HG02798 (cell line): ENCODE data around the gene SNAPC1.

Experiments used
- ATAC-seq: cut with Tn5 transposase; IDR thresholded peaks from one replicate; pipeline ENCODE4 v1.9.1; 2021; ENCODE audit warnings: mild to moderate bottlenecking; ENCODE audit not compliant: unreplicated experiment, poor library complexity

Gene SNAPC1

DNA sequence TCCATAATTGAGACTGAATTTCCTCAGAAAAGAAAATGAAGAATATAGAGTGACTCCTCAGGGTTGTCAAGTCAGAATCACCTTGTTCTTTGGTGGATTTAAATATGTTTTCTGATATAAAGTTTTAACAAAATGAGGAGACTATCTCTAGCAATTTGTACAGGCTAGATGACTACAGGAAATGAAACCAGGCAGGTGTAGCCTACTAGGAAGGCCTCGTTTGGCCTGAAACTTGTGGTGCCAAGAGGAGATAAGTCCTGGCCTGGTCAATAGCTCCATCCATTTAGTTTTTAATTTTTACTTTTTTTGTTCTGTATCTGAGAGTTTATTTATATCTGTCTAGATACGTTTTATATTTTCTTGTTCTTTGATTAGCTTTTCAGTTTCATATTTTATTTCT, 41.5 kb downstream of the SNAPC1 start:
- ATAC-seq = no peak

DNA sequence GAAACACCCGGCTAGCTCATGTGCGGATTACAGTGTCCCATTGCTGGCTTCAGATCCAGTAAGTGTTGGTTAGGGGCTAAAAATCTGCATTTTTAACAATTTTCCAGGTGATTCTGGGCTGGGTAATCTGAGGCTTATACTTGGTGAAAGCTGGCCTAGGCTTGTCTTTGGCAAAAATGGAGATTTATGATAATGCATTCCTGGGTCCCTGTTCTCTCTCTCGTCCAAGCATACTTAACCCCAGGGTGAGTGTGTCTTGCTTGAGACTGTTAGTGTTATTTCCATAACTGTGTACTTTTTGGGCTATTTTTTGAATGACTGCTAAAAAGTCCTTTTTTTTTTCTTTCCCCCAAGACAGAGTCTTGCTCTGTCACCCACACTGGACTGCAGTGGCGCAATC, 43.2 kb downstream of the SNAPC1 start:
- ATAC-seq = no peak

DNA sequence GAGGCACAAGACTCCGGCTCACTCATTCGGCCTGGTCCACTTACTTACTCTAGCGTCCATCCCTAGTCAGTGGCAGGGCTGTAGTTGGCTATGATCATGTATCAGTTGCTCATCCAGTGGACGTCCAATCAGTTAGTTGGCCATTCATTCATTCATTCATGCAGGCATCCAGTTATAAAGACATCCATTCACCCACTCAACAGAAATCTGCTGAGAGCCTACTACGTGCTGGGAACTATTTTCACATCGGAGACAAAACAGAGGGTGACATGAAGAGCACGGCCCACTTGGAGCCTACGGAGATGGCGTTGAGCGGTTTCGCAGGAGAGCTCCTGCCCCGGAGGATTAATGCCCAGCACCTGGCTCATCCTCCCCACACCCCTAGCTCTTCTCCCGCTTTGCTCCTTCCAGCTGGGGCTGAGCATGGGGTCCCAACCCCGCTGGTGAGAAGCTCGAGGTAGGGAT, 49.7 kb downstream of the SNAPC1 start:
- ATAC-seq = no peak

DNA sequence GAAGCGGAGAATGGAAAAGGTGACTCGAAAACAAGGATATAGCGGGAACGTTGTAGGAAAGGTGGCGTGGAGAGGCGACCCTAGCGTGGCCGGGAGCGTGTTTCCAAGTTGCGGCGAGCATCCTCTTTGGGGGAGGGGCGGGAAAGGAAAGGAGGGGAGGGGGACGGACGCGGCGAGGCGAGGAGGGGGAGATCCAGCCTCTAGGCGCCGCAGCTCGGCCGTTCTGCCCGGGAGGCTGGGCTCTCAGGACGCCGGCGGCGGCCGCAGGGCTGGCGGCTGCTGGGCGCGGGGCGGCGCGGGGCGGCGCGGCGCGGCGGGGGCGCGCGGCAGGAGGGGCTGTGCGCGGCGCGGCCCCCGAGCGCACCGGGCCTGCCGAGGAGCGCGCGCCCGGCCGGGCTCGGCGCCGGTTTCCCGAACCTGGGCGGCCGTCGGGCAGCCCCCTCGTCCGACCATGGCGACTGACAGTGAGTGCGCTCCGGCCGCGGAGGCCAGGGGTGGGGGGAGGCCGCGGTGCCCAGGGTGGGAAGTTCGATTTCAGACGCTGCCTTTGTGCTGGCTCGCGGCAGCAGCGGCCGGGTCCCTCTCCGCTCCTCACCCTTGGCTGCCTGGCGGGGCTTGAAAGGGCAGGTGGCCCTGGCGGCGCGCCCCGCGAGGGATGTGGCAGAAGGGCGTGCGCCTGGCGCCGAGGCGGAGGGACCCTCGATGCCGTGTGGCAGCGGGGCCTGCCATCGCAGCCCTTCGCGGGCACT, 50.3 kb downstream of the SNAPC1 start, which contains the start of gene SYT16:
Gene SYT16 (plus strand): TSS at position 357 of the 749 bp plus-strand sequence.
- ATAC-seq = no peak

DNA sequence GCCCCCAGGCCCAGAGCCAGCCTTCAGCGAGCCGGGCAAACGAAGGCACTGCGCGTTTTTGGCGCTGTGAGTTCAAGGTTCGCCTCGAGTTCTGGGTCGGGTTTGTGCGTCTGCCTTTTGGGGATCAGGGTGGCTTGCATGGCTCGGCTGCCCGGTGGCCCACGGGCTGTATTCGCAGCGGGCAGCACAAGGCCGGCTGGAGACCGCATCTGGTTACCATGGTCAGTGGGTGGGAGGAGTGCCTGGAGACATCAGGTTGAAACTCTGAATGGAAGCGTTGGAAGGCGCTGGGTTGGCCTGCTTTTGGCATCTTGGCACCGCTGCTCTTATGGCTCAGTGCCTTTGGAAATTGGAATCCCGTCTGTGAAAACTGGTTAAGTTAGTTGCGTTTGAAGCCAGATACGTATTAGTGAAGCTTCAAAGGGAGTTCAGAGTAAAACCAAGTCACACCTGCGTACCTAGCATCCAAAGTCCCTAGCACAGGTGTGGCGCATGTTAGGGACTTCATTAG, 50.9 kb downstream of the SNAPC1 start:
- no peak for ATAC-seq

DNA sequence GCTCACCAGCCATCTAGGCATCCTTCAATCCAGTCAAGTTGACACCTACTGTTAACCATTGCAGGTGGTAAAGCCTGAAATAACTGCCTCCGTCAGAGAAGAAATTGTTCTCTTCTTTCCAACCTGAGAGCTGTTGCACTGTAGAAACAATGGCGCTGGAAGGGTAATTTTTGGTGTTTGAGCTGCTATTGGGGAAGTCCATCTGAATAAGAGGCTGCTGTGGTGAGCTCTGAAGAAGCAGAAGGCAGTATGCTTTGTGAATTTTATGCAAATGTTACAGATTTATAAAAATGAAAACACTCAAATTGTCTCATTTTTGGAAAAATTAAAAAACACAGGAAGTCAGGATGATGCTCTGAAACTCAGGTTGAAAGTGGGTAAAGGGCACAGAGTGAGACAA, 60.2 kb downstream of the SNAPC1 start:
- ATAC-seq = no peak

DNA sequence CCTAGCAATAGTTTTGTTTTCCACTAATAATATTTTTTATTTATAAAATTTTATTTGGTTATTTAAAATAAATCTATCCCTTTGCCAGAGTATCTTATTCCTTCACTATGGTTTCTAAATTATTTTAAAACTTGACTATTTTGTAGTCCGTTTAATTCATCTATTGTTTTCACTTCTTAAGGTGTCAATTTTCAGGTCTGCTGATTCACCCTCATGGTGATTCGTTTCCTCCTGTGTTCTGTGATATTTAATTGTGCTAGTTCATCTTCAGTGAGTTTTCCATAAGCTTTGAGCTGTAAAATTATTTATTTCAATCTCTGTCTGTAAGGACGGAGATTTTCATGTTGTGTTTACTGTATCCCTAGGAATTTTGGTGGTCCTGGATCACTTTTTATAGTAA, 70.6 kb downstream of the SNAPC1 start:
- ATAC-seq = no peak

DNA sequence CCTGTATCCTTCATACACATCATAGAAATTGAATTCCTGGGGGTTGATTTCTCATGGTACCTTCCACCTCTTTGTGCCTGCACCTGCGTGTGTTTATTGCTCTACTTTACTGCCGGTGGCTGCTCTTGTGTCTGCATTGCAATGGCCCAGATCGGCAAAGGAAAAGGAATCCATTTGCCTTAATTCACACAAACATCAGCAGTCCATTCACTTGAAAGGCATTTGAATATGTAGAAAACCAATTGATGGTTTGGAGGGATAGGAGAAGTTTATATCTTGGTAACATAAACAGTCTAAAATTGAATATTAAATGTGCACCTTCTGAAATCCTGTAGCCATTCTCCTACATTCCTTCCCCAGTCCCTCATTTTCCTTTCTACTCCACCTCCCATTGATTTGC, 74.0 kb downstream of the SNAPC1 start:
- no peak for ATAC-seq

DNA sequence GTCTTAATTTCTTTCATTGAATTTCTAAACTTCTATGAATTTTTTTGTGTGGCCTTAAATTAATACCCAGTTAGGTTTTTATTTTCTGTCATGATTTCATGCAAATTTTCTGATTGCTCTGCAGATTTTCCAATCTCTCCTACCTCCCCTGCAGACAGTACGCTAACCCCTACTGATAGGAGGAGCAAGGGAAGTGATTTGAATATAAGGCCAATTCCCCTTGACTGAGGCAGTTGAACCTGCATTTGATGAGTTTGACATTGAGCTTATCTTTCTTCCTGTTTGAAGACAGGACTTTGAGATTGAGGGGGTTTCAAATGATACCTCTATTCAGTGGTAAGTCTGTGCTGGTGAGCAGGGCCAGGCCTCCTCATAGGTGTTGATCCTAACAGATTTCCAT, 74.6 kb downstream of the SNAPC1 start:
- ATAC-seq = no peak

DNA sequence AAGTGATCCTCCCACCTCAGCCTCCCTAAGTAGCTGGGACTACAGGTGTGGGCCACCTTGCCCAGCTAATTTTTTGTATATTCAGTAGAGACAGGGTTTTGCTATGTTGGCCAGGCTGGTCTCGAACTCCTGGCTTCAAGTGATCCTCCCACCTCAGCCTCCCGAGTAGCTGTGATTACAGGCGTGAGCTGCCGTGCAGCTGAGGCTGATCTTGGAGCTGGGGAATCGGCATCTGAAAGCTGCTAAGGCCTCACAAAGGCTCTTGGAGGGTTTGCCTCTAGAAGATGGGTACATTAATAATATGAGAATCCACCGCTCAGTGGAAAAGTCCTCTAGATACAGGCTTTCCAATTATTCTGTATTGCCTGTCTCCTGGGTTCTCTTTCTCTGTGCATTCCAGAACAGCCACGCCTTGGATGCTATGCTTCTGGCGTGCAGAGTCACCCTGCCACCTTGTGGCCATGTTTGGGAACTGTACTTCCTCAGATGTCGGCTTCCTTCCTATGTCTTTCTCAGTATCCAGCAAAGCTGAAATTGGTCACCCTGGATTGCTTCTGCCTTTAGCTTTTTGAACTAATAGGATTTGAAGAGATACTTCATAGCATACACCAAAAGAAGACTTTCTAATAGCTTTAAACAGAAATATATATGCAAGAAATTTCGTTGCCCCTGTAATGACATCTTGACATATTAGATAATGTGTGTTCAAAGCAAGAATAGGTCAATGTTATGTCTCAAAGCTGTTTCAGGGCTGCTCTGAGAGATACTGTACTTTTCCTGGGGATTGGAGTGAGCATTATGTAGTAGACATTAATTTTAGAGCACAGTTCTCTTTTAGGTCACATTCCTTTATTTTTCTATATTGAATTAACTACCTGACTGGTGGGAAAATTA, 75.4 kb downstream of the SNAPC1 start:
- ATAC-seq = peak; percentile 91

DNA sequence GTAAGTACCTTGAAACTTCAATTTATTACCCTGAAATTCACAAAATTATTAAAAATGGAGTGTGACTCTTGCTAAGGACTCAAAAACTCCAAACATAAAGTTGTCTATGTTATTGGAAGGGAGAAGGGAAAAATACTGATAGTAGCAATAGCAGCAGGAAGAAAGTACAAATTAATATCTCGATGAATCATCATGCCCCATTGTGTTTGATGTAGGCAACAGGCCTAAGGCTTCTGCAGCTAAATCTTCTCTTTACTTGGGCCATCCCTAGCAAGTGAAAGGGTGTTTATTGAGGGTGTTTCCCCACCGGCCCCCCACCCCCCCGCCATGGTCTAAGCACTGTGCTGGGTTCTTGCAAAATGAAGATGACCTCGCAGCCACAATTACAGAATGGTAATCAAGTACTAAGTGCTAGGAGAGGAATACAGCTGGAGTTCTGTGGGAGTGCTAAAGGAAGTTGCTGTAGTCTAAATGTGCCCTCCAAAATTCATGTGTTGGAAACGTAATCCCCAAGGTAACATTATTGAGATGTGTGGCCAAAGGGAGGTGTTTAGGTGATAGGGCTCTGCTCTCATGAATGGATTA, 76.5 kb downstream of the SNAPC1 start:
- no peak for ATAC-seq

DNA sequence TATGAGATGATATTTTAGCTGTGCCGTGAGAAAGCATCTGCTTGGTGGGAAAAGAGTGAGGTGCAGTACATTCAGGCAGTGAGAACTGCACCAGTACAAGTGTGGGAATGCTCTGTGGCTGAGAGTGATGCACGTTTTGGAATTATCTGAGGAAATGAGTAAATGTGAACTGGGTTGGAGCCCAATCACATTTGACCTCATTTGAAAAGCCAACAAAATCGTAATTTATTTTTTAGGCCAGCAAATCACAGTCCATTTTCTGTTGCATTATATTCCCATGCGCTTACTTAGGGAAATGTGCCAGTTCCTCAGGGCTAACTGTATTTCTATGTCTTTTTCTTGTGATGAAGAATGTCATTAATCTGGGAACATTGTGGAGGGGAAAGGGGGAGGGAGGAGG, 77.3 kb downstream of the SNAPC1 start:
- no peak for ATAC-seq

DNA sequence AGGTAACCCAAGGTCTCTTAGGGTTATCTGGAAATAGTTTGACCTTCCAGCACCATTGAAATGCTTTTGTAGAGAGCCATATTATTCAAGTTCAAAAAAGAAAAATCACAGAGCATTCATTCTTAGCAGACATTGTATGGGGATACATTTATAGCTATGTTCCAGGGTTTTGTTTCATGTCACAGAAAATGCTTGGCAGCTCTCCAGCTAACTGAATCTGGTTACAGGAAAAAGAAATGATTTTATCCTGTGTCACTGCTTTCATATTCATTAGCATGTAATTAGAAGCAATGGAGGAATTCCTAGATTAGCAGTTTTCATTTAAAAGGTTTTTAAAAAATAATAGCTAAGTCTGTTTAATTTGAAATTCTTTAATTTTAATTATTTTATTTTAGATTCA, 78.9 kb downstream of the SNAPC1 start:
- ATAC-seq = no peak
